Glomerular endothelial cell (primary cell): ENCODE data around the gene FNBP1. TPM values are rescaled to one million over a fixed set of nuclear protein-coding genes. Genes with fewer than 3 reads are reported as not detected.

Experiments used
- DNase-seq: peaks from one replicate; pipeline ENCODE4 v3.0.0-alpha.2; 2011; ENCODE audit warnings: low read depth, low spot score; ENCODE audit errors: extremely low read depth
- total RNA-seq: library from RNA; depleted of rRNA; stranded (reverse); fragments of >200 nt; gene quantifications from 2 replicates; pipeline ENCODE4 v1.2.3, GENCODE V29; 2015

FNBP1 gene
- total RNA-seq, 1 donor from 2014 or later, result 30.1 TPM

- no peak for DNase-seq
Observed at GRCh38 chr9:129839324-129840023, 203.5 kb downstream of the FNBP1 start.

- no peak for DNase-seq
Observed at GRCh38 chr9:129838707-129839259, 204.2 kb downstream of the FNBP1 start.

Other genes with a start within 250 kb of the FNBP1 start
- gene TOR1B, start 240.0 kb downstream of the FNBP1 start, total RNA-seq, result 26.5 and 47.3 TPM in 2 replicates
- gene TOR1A, start 219.1 kb downstream of the FNBP1 start, total RNA-seq, result 61.3 and 75.1 TPM in 2 replicates
- 46.3 and 58.4 TPM in 2 replicates for gene C9orf78, start 207.9 kb downstream of the FNBP1 start, total RNA-seq
- gene USP20, start 207.7 kb downstream of the FNBP1 start, total RNA-seq, result 19.9 and 23.7 TPM in 2 replicates
- gene GPR107, start 10.7 kb upstream of the FNBP1 start, total RNA-seq, result 33.3 and 40.3 TPM in 2 replicates
- 39.5 and 42.1 TPM in 2 replicates for gene NCS1, start 129.2 kb upstream of the FNBP1 start, total RNA-seq
- gene HMCN2, start 222.6 kb upstream of the FNBP1 start, total RNA-seq, result 0.64 TPM in 1 of 2 replicates, not detected in the other